Measurements from ENCODE around the gene RAB37.

DNA sequence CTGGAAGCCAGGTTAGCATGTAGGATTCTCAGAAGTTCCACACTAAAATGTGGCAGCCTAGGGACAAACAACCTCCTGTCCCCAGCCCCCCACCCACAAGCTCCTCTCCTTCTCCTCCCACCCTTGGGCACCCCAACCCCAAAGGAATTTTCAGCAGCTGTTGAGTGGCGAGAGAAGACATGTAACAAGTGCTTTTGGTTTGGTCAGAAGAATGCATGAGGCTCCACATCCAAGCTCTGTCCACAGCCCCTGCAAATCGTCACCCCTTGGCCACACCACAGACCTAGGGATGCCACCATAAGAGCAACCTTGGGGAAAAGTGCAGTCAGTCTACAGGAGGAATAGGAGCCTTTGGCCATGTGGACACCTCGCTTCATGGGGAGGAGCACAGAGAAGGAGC is 11.9 kb upstream of the RAB37 start:
- no peak for TF ChIP-seq SP1 (CRISPR knock-in tag; conservative IDR thresholded peaks at IDR 0.05)
- no peak for TF ChIP-seq USF1 (CRISPR knock-in tag; IDR thresholded peaks at IDR 0.05)
- no peak for TF ChIP-seq TEAD4 (CRISPR knock-in tag; IDR thresholded peaks at IDR 0.05)
- TF ChIP-seq ZNF532 (CRISPR knock-in tag; IDR thresholded peaks at IDR 0.05; ENCODE audit: borderline replicate concordance), result no peak
- no peak for TF ChIP-seq CTCF (IDR thresholded peaks at IDR 0.05)

Data from WTC11 (cell line).